ENCODE measurements around the gene USP1.

USP1 gene

DNA sequence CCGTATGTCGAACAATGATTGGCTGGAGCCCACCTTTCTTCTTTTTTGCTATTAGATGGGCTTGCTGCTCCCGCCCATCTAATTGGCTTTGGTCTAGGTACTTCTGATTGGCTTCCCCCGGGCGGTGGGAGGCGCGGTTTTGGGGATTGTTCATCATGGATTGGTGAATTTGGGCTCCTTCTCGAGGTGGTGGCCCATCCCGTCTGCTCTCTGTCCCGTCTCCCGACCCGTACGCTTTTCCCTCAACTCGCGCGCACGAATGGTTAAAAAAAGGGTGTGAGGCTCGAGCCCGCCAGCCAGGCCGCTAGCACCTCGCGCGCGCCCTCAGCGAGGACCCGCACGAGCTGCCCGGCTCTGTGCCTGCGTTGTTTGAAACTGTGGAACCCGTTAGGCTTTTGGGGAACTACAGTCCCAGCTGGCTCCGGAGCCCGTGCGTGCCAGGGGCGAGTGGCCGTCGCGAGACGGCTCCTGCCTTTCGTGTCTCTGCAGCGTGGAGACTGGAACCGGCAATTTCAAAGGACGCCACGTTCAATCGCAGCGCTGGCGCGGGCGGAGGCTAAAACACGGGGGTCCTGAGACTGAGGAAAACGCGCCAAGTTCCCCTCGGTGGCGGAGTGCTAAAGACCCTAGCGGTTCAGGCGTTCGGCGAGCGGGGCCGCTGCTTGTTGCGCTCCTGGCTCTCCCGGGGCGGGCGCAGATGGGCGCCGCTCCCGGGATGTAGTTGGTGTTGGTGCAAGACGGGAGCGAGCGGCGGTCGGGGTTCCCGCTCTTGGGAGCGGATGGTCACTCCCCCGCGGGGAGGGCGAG, at the start of gene USP1:
USP1 (plus strand) TSS at position 584 of the 807 bp plus-strand sequence. CDS start 2,819 bp downstream, outside the sequence.
- H3K9me3 ChIP-seq = no peaks in the 10 kb centered on the region
- H3K36me3 ChIP-seq (replicated peaks) = peaks cover 16% of the 10 kb centered on the region
- DNase-seq (ENCODE audit: low spot score in 2 of 2) = peak; percentile 68 to 99
- in situ Hi-C loops (cut with MboI; ENCODE audit: low sequenced_read_pairs) = no loop called here
- peak within 1 kb of the TSS; percentile 95 for H3K4me3 ChIP-seq
- H3K4me1 ChIP-seq = peaks cover 16% of the 10 kb centered on the region
- H3K27me3 ChIP-seq (ENCODE audit: low read depth) = no peaks in the 10 kb centered on the region

DNA sequence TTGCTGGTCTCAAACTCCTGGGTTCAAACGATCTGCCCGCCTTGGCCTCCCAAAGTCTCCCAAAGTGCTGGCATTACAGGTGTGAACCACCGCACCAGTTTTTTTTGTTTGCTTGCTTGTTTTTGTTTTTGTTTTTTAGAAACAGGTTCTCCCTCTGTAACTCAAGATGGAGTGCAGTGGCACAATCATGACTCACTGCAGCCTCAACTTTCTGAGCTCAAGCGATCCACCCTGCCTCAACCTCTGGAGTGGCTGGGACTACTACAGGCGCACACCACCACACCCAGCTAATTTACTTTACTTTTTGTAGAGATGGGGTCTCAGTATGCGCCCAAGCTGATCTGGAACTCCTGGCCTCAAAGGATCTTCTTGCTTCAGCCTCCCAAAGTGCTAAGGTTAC, 47.3 kb upstream of the USP1 start:
- Histone ChIP-seq H3K27me3 (ENCODE audit: low read depth) (0 out of 2 replicates have a peak, but pooled peaks cover 7% of the 10 kb centered on the region), H3K4me1 (peaks cover 42% of the 10 kb centered on the region), H3K36me3 (replicated peaks) (no peaks in the 10 kb centered on the region), H3K4me3 (no peak overlapping the region), H3K9me3 (no peaks in the 10 kb centered on the region)
- in situ Hi-C loops (cut with MboI; ENCODE audit: low sequenced_read_pairs) = no loop called here
- no peak for DNase-seq (ENCODE audit: low spot score in 2 of 2)

- Histone ChIP-seq H3K9me3 (no peaks in the 10 kb centered on the region), H3K4me1 (peaks cover 37% of the 10 kb centered on the region), H3K4me3 (no peak overlapping the region), H3K27me3 (ENCODE audit: low read depth) (0 out of 2 replicates have a peak, but pooled peaks cover 7% of the 10 kb centered on the region), H3K36me3 (replicated peaks) (no peaks in the 10 kb centered on the region)
- in situ Hi-C loops (cut with MboI; ENCODE audit: low sequenced_read_pairs) = no loop called here
- DNase-seq (ENCODE audit: low spot score in 2 of 2) = no peak
These were observed 46.8 kb upstream of the USP1 start for GRCh38 chr1:62390071-62390470.

GRCh38 chr1:62391369-62391971, 45.4 kb upstream of the USP1 start:
- in situ Hi-C loops (cut with MboI; ENCODE audit: low sequenced_read_pairs) = no loop called here
- 0 out of 2 replicates have a peak, but pooled peaks cover 7% of the 10 kb centered on the region for H3K27me3 ChIP-seq (ENCODE audit: low read depth)
- DNase-seq (ENCODE audit: low spot score in 2 of 2) = peak; percentile 43 to 76

GRCh38 chr1:62392951-62393350, 43.9 kb upstream of the USP1 start:
- Histone ChIP-seq H3K4me3 (no peak overlapping the region), H3K9me3 (no peaks in the 10 kb centered on the region), H3K4me1 (peaks cover 18% of the 10 kb centered on the region), H3K36me3 (replicated peaks) (no peaks in the 10 kb centered on the region), H3K27me3 (ENCODE audit: low read depth) (0 out of 2 replicates have a peak, but pooled peaks cover 7% of the 10 kb centered on the region)
- no peak for DNase-seq (ENCODE audit: low spot score in 2 of 2)
- in situ Hi-C loops (cut with MboI; ENCODE audit: low sequenced_read_pairs) = no loop called here

More at GRCh38 chr1:62391369-62391971, 45.4 kb upstream of the USP1 start:
- Histone ChIP-seq H3K36me3 (replicated peaks) (no peaks in the 10 kb centered on the region), H3K9me3 (no peaks in the 10 kb centered on the region), H3K4me1 (peaks cover 26% of the 10 kb centered on the region), H3K4me3 (no peak overlapping the region)

DNA sequence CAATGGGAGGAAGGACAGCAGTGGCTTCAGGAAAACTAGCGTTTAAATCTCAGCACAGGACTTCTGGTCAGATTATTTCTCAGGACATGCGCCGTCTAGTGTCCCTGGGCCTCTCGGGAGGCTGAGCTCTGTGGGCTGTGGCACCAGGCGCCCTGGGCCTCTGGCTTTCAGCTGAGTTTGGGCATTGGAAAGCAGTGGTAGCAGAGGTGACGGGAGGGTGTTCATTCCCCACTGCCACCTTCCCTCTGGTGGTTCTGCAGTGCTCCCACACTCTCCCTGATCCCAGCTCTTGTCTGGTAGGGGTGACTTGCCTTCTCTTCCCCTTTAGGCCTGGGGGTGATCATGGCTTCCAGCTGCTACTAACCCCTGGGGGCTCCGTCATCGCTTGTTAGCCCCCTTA, 42.2 kb upstream of the USP1 start:
- no peaks in the 10 kb centered on the region for H3K36me3 ChIP-seq (replicated peaks)
- no peak overlapping the region for H3K4me3 ChIP-seq
- H3K4me1 ChIP-seq = peaks cover 18% of the 10 kb centered on the region
- in situ Hi-C loops (cut with MboI; ENCODE audit: low sequenced_read_pairs) = no loop called here
- DNase-seq (ENCODE audit: low spot score in 2 of 2) = no peak
- H3K9me3 ChIP-seq = no peaks in the 10 kb centered on the region
- H3K27me3 ChIP-seq (ENCODE audit: low read depth) = 0 out of 2 replicates have a peak, but pooled peaks cover 7% of the 10 kb centered on the region

GRCh38 chr1:62395291-62395690, 41.6 kb upstream of the USP1 start:
- H3K36me3 ChIP-seq (replicated peaks) = no peaks in the 10 kb centered on the region
- no peak for DNase-seq (ENCODE audit: low spot score in 2 of 2)
- H3K4me3 ChIP-seq = no peak overlapping the region
- in situ Hi-C loops (cut with MboI; ENCODE audit: low sequenced_read_pairs) = no loop called here
- H3K4me1 ChIP-seq = peaks cover 14% of the 10 kb centered on the region
- no peaks in the 10 kb centered on the region for H3K9me3 ChIP-seq
- H3K27me3 ChIP-seq (ENCODE audit: low read depth) = 0 out of 2 replicates have a peak, but pooled peaks cover 7% of the 10 kb centered on the region

- Histone ChIP-seq H3K36me3 (replicated peaks) (no peaks in the 10 kb centered on the region), H3K4me1 (no peaks in the 10 kb centered on the region), H3K27me3 (ENCODE audit: low read depth) (0 out of 2 replicates have a peak, but pooled peaks cover 4% of the 10 kb centered on the region), H3K9me3 (no peaks in the 10 kb centered on the region), H3K4me3 (no peak overlapping the region)
- in situ Hi-C loops (cut with MboI; ENCODE audit: low sequenced_read_pairs) = no loop called here
- DNase-seq (ENCODE audit: low spot score in 2 of 2) = no peak
These were observed 40.0 kb upstream of the USP1 start for GRCh38 chr1:62396871-62397270.

DNA sequence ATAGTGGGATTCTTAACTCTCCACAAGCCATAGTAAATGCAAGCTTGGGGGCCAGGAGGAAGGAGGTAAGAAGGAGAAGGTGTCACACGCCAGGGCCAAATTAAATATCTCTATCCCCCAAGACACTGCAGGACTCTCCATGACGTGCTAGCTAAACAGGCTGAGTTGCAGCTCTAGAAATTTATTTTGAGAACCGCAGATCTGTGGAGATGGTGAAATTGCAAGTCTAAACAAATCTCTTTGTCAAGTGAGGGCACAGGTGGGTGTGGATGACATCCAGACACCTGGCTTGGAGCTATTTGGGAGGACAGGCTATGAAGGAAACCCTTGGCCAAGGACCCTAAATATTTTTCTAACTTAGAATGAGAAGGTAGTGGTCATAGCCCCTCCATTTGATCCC, 39.5 kb upstream of the USP1 start:
- H3K27me3 ChIP-seq (ENCODE audit: low read depth) = no peaks in the 10 kb centered on the region
- no peak for DNase-seq (ENCODE audit: low spot score in 2 of 2)
- no peaks in the 10 kb centered on the region for H3K36me3 ChIP-seq (replicated peaks)
- H3K4me1 ChIP-seq = no peaks in the 10 kb centered on the region
- no peaks in the 10 kb centered on the region for H3K9me3 ChIP-seq
- in situ Hi-C loops (cut with MboI; ENCODE audit: low sequenced_read_pairs) = no loop called here
- H3K4me3 ChIP-seq = no peak overlapping the region

DNA sequence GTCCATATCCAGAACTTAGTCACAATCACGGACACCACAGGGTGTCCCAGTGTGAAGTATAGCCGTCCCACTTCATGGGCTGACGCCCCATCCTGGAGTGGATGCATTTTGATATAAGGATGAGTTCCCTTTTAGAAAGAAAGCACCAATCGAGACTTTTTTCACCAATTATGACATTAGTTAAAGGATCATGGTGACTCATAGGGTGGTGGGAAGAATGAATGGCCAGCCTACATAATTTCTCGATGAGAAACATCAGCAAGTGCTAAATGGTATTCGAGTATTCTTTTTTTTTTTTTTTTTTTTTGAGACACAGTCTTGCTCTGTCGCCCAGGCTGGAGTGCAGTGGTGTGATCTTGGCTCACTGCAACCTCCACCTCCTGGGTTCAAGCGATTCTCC, 38.5 kb upstream of the USP1 start:
- no peaks in the 10 kb centered on the region for H3K9me3 ChIP-seq
- H3K4me3 ChIP-seq = no peak overlapping the region
- no peaks in the 10 kb centered on the region for H3K4me1 ChIP-seq
- DNase-seq (ENCODE audit: low spot score in 2 of 2) = no peak
- in situ Hi-C loops (cut with MboI; ENCODE audit: low sequenced_read_pairs) = no loop called here
- H3K36me3 ChIP-seq (replicated peaks) = no peaks in the 10 kb centered on the region
- H3K27me3 ChIP-seq (ENCODE audit: low read depth) = no peaks in the 10 kb centered on the region

GRCh38 chr1:62401034-62401760, 35.7 kb upstream of the USP1 start:
- Histone ChIP-seq H3K4me3 (no peak overlapping the region), H3K4me1 (no peaks in the 10 kb centered on the region), H3K27me3 (ENCODE audit: low read depth) (no peaks in the 10 kb centered on the region), H3K36me3 (replicated peaks) (no peaks in the 10 kb centered on the region), H3K9me3 (no peaks in the 10 kb centered on the region)
- no peak for DNase-seq (ENCODE audit: low spot score in 2 of 2)
- in situ Hi-C loops (cut with MboI; ENCODE audit: low sequenced_read_pairs) = loop anchor here (10.0 kb wide), 1 partner anchor 106 kb away; no protein-coding TSS in a partner anchor

- in situ Hi-C loops (cut with MboI; ENCODE audit: low sequenced_read_pairs) = loop anchor here (5.0 to 10.0 kb wide), 2 partner anchors 110 to 228 kb away; no protein-coding TSS in a partner anchor
- DNase-seq (ENCODE audit: low spot score in 2 of 2) = no peak
These were observed 31.6 kb upstream of the USP1 start for GRCh38 chr1:62405247-62405646.

GRCh38 chr1:62406576-62406975, 30.3 kb upstream of the USP1 start:
- in situ Hi-C loops (cut with MboI; ENCODE audit: low sequenced_read_pairs) = loop anchor here (5.0 to 10.0 kb wide), 2 partner anchors 112 to 229 kb away; no protein-coding TSS in a partner anchor
- DNase-seq (ENCODE audit: low spot score in 2 of 2) = no peak
- Histone ChIP-seq H3K36me3 (replicated peaks) (no peaks in the 10 kb centered on the region), H3K4me3 (no peak overlapping the region), H3K27me3 (ENCODE audit: low read depth) (no peaks in the 10 kb centered on the region), H3K9me3 (no peaks in the 10 kb centered on the region), H3K4me1 (no peaks in the 10 kb centered on the region)

More at GRCh38 chr1:62405247-62405646, 31.6 kb upstream of the USP1 start:
- Histone ChIP-seq H3K27me3 (ENCODE audit: low read depth) (no peaks in the 10 kb centered on the region), H3K4me1 (no peaks in the 10 kb centered on the region), H3K36me3 (replicated peaks) (no peaks in the 10 kb centered on the region), H3K9me3 (no peaks in the 10 kb centered on the region), H3K4me3 (no peak overlapping the region)
